ENCODE measurements around the gene SPRR4.

SPRR4 gene, protein sequence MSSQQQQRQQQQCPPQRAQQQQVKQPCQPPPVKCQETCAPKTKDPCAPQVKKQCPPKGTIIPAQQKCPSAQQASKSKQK

DNA sequence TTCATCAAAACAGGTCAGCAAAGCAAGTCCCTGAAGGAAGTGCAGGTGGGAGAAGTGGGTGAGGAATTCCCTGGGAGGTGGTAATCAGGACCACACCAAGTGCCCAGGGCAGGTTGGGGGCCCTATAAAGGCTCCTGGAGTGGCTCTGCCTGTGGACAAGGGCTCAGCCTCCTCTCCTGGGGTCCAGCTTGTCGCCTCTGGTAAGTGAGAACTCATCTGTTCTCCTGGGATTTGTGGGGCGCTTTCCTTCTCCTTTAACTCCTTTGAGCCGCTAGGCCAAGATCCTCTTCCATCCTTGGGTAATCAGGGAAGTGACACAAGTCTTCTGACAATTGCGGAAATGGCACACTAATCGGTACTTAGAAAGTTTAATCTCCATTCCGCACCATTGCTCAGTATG lies at the start of gene SPRR4:
TSS of gene SPRR4 (plus strand) at position 154 of the 400 bp plus-strand sequence. CDS start 1,243 bp downstream, outside the sequence.
- Histone ChIP-seq H3K27me3 (ENCODE audit: control insufficient read depth in 1 of 2, insufficient read depth in 2 of 2, low read length in 2 of 2) (no peaks in the 10 kb centered on the region), H3K9ac (ENCODE audit: low read length in 2 of 2) (no peak within 1 kb of the TSS), H3K27ac (ENCODE audit: low read length) (no peak within 1 kb of the TSS), H3K36me3 (ENCODE audit: control insufficient read depth in 2 of 2, insufficient read depth in 2 of 2, low read length in 2 of 2) (no peaks in the 10 kb centered on the region), H3K4me3 (ENCODE audit: low read length in 2 of 2) (no peak within 1 kb of the TSS), H3K4me1 (ENCODE audit: control insufficient read depth, insufficient read depth, low read length) (no peaks in the 10 kb centered on the region), H3K9me3 (ENCODE audit: control insufficient read depth in 2 of 2, low read length in 2 of 2) (no peaks in the 10 kb centered on the region)

DNA sequence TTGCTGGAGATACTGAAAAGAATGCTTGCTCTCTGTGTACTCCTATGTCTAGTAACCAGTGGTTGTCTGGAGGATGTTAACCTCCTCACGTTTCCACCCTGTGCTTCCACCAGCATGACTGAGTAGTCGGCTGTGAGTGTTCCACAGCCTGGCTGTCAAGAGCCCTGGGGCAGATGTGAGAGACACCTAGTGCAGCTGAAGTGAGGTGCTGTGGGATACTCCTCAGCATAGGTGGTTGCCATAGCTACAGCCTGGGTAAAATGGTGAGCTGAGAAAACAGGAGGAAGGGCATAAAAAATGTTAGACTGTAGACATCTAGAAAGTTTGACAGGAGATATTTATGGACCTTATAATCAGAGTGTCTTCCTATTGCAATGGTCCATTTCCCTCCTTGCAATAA lies 46.3 kb upstream of the SPRR4 start:
- Histone ChIP-seq H3K4me1 (ENCODE audit: control insufficient read depth, insufficient read depth, low read length) (no peaks in the 10 kb centered on the region), H3K27ac (ENCODE audit: low read length) (no peak overlapping the region), H3K9me3 (ENCODE audit: control insufficient read depth in 2 of 2, low read length in 2 of 2) (peaks cover 2 to 3% of the 10 kb centered on the region in 2 donors), H3K9ac (ENCODE audit: low read length in 2 of 2) (no peak overlapping the region), H3K4me3 (ENCODE audit: low read length in 2 of 2) (no peak overlapping the region), H3K36me3 (ENCODE audit: control insufficient read depth in 2 of 2, insufficient read depth in 2 of 2, low read length in 2 of 2) (no peaks in the 10 kb centered on the region), H3K27me3 (ENCODE audit: control insufficient read depth in 1 of 2, insufficient read depth in 2 of 2, low read length in 2 of 2) (no peaks in the 10 kb centered on the region)

DNA sequence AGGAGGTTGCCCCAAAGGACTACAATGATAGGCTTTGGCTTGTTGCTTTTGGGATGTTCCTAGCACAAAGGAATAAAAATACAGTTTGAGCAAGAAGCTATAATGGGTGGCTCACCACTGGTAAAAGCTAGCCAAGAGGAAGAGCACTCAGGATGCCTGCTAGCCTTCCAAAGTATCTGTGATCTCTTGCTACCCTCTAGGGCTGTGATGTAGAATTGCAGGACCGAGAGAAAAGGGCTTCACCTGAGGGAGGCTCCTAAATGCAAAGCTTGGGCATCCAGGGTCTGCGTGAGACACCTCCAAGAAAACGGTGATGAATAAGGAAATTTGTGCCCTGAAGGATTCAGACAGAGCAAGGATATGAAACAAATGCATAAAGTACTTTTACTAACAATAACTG lies 44.4 kb upstream of the SPRR4 start:
- no peak overlapping the region for H3K4me3 ChIP-seq (ENCODE audit: low read length in 2 of 2)
- H3K27ac ChIP-seq (ENCODE audit: low read length) = no peak overlapping the region
- H3K4me1 ChIP-seq (ENCODE audit: control insufficient read depth, insufficient read depth, low read length) = no peaks in the 10 kb centered on the region
- peaks cover 2 to 3% of the 10 kb centered on the region in 2 donors for H3K9me3 ChIP-seq (ENCODE audit: control insufficient read depth in 2 of 2, low read length in 2 of 2)
- H3K9ac ChIP-seq (ENCODE audit: low read length in 2 of 2) = no peak overlapping the region
- H3K36me3 ChIP-seq (ENCODE audit: control insufficient read depth in 2 of 2, insufficient read depth in 2 of 2, low read length in 2 of 2) = no peaks in the 10 kb centered on the region
- H3K27me3 ChIP-seq (ENCODE audit: control insufficient read depth in 1 of 2, insufficient read depth in 2 of 2, low read length in 2 of 2) = no peaks in the 10 kb centered on the region

DNA sequence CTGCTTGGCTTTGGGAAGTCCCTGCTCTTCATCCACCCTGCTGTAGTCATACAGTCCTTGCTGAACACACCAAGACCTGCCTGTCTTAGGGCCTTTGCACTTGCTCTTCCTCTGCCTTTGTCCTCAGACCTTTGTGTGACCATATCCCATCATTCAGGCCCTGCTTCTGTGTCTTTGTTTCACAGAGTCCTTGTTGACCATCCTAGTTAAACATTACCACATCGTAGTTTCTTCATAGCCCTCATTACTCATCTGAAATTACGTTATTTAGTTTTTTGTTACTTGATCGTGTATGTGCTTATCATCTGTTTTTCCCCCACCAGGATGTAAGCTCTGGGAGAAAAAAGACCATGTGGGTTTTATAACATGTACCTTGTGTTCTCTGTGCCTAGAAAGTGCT lies 41.8 kb upstream of the SPRR4 start:
- Histone ChIP-seq H3K27me3 (ENCODE audit: control insufficient read depth in 1 of 2, insufficient read depth in 2 of 2, low read length in 2 of 2) (no peaks in the 10 kb centered on the region), H3K9ac (ENCODE audit: low read length in 2 of 2) (no peak overlapping the region), H3K4me1 (ENCODE audit: control insufficient read depth, insufficient read depth, low read length) (no peaks in the 10 kb centered on the region), H3K27ac (ENCODE audit: low read length) (no peak overlapping the region), H3K9me3 (ENCODE audit: control insufficient read depth in 2 of 2, low read length in 2 of 2) (peaks cover 2 to 3% of the 10 kb centered on the region in 2 donors), H3K36me3 (ENCODE audit: control insufficient read depth in 2 of 2, insufficient read depth in 2 of 2, low read length in 2 of 2) (no peaks in the 10 kb centered on the region), H3K4me3 (ENCODE audit: low read length in 2 of 2) (no peak overlapping the region)

DNA sequence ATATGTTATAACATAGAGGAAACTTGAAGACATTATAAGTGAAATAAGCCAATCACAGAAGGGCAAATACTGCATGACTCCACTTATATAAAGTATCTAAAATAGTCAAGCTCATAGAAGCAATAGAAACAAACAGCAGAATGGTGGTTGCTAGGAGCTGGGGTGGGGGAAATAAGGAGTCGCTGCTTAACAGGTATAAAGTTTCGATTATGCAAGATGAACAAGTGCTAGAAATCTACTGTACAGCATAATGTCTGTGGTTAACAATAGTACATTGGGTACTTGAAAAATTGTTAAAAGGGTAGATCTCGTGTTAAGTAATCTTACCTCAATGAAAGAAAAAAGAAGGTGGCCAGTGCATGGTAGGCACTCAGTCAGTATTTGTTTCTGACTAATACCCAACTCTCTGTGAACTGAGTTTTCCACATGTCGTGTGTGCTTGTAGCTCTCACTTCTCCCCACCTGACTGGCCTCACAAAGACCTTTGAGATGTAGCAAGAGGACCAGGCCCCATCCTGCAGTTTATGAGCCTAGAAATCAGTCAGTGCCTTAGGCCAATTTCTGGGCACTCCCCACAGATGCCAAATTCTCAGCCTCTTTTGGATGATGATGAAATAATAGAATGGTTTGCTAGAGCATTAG lies 38.2 kb upstream of the SPRR4 start:
- Histone ChIP-seq H3K27me3 (ENCODE audit: control insufficient read depth in 1 of 2, insufficient read depth in 2 of 2, low read length in 2 of 2) (no peaks in the 10 kb centered on the region), H3K4me1 (ENCODE audit: control insufficient read depth, insufficient read depth, low read length) (no peaks in the 10 kb centered on the region), H3K27ac (ENCODE audit: low read length) (no peak overlapping the region), H3K9ac (ENCODE audit: low read length in 2 of 2) (no peak overlapping the region), H3K4me3 (ENCODE audit: low read length in 2 of 2) (no peak overlapping the region), H3K9me3 (ENCODE audit: control insufficient read depth in 2 of 2, low read length in 2 of 2) (peaks cover 0 to 2% of the 10 kb centered on the region in 2 donors), H3K36me3 (ENCODE audit: control insufficient read depth in 2 of 2, insufficient read depth in 2 of 2, low read length in 2 of 2) (no peaks in the 10 kb centered on the region)

DNA sequence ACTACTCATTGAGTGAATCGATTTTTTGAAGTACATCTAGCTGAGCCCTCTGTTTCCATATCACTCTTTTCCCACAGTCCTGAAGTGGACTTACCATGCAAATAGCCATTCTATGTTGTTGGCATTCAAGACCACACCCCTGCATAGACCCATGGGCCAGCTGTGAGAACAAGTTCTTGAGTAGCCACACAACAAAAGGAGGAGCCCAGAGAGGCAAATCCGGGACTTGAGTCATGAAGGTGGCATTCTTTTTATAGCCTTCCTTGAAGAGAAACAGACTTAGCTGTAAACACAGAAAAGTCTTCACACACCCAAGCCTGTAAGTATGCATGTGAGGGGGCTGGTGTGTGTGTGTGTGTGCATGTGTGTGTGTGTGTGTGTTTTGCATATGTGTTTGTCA lies 37.3 kb upstream of the SPRR4 start:
- no peaks in the 10 kb centered on the region for H3K27me3 ChIP-seq (ENCODE audit: control insufficient read depth in 1 of 2, insufficient read depth in 2 of 2, low read length in 2 of 2)
- no peak overlapping the region for H3K27ac ChIP-seq (ENCODE audit: low read length)
- H3K4me1 ChIP-seq (ENCODE audit: control insufficient read depth, insufficient read depth, low read length) = no peaks in the 10 kb centered on the region
- no peak overlapping the region for H3K9ac ChIP-seq (ENCODE audit: low read length in 2 of 2)
- no peaks in the 10 kb centered on the region for H3K36me3 ChIP-seq (ENCODE audit: control insufficient read depth in 2 of 2, insufficient read depth in 2 of 2, low read length in 2 of 2)
- peaks cover 0 to 2% of the 10 kb centered on the region in 2 donors for H3K9me3 ChIP-seq (ENCODE audit: control insufficient read depth in 2 of 2, low read length in 2 of 2)
- no peak overlapping the region for H3K4me3 ChIP-seq (ENCODE audit: low read length in 2 of 2)

DNA sequence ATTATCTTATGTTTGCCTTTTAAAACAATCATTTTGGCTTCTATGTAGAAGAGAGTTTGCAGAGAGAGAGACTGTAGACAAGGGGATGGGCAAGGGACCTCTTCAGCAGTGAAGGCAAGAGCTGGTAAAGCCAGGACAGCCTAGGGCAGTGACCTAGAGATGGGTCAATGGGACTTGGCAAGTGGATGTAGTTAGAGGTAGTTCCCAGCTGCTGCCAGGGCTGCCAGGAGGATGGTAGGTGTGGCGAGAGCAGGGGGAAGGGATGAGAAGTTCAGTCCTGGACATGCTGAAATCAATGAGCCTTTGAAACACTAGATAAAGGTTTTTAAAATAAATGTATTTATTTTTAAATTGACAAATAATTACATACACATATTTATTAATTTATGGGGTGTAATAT lies 29.8 kb upstream of the SPRR4 start:
- Histone ChIP-seq H3K27me3 (ENCODE audit: control insufficient read depth in 1 of 2, insufficient read depth in 2 of 2, low read length in 2 of 2) (no peaks in the 10 kb centered on the region), H3K4me1 (ENCODE audit: control insufficient read depth, insufficient read depth, low read length) (no peaks in the 10 kb centered on the region), H3K27ac (ENCODE audit: low read length) (no peak overlapping the region), H3K9ac (ENCODE audit: low read length in 2 of 2) (no peak overlapping the region), H3K4me3 (ENCODE audit: low read length in 2 of 2) (no peak overlapping the region), H3K9me3 (ENCODE audit: control insufficient read depth in 2 of 2, low read length in 2 of 2) (no peaks in the 10 kb centered on the region), H3K36me3 (ENCODE audit: control insufficient read depth in 2 of 2, insufficient read depth in 2 of 2, low read length in 2 of 2) (no peaks in the 10 kb centered on the region)

DNA sequence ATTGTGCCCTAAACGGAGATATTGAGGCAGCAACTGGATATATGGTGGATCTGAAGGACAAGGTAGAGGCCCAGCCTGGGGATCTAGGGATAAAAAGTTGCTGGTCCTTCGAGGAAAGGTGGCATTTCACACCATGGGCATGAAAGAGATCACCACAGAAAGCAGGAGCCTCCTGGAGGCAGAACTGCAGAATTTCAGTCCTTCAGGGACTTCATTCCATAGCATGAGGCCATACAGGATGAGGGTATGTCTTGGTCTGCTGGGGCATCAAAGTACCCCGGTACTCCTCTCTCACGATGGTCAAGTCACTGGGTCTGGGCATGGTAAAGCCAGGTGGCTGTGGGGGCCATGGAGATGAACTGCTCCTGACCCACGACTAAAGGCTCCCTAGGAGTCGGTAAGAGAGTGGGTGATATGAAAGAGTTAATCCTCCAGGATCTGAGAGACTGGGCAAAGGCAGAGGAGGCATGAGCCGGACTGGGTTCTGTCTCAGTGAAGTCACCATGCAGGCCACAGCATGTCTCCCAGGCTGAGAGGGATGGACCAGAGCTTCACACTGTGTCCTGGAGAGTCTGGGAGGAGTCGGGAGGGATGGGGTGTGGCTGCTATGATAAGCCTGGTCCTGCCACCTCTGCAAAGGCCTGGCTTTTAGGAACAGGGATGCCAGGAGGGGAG lies 29.3 kb upstream of the SPRR4 start:
- Histone ChIP-seq H3K4me1 (ENCODE audit: control insufficient read depth, insufficient read depth, low read length) (no peaks in the 10 kb centered on the region), H3K4me3 (ENCODE audit: low read length in 2 of 2) (no peak overlapping the region), H3K27ac (ENCODE audit: low read length) (no peak overlapping the region), H3K36me3 (ENCODE audit: control insufficient read depth in 2 of 2, insufficient read depth in 2 of 2, low read length in 2 of 2) (no peaks in the 10 kb centered on the region), H3K9me3 (ENCODE audit: control insufficient read depth in 2 of 2, low read length in 2 of 2) (no peaks in the 10 kb centered on the region), H3K27me3 (ENCODE audit: control insufficient read depth in 1 of 2, insufficient read depth in 2 of 2, low read length in 2 of 2) (no peaks in the 10 kb centered on the region), H3K9ac (ENCODE audit: low read length in 2 of 2) (no peak overlapping the region)

DNA sequence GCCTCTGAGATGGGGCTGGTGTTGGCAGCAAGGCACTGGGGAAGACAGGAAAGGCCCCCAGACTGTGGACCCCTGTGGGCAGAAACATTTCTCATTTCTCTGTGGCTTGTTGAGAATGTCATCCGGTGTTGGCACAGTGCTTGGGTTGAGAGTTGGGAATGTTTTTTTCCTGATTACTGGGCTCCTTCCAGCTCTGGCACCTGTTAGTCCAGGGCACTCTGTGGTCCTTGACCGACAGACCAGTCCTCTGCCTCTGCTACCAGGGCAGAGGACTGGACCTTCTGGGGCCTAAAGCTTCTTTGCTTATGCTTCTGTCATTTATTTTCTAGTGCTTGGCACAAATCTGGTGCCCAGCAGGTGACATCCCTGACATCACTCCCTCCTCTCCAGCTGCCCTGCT lies 28.3 kb upstream of the SPRR4 start:
- Histone ChIP-seq H3K27me3 (ENCODE audit: control insufficient read depth in 1 of 2, insufficient read depth in 2 of 2, low read length in 2 of 2) (no peaks in the 10 kb centered on the region), H3K9me3 (ENCODE audit: control insufficient read depth in 2 of 2, low read length in 2 of 2) (no peaks in the 10 kb centered on the region), H3K9ac (ENCODE audit: low read length in 2 of 2) (no peak overlapping the region), H3K36me3 (ENCODE audit: control insufficient read depth in 2 of 2, insufficient read depth in 2 of 2, low read length in 2 of 2) (no peaks in the 10 kb centered on the region), H3K4me1 (ENCODE audit: control insufficient read depth, insufficient read depth, low read length) (no peaks in the 10 kb centered on the region), H3K27ac (ENCODE audit: low read length) (no peak overlapping the region), H3K4me3 (ENCODE audit: low read length in 2 of 2) (no peak overlapping the region)

DNA sequence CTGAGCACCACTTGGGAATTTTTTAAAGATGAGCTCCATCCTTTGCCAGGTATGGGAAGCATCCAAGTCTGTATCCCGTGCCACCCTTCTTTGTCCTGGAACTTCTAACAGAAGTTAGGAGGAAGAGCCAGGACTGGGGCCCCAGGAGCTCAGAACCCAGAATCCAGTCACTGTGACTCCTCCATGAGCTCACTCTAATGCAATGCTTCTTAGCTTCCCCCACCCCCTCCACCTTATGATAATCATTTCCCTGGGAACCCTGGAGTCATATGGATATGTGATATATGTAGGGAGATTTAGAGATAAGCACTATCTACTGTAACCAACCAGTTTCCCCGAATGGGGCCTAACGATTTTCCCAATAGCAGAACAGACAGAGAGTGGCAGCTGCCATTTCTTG lies 24.2 kb upstream of the SPRR4 start:
- Histone ChIP-seq H3K9me3 (ENCODE audit: control insufficient read depth in 2 of 2, low read length in 2 of 2) (no peaks in the 10 kb centered on the region), H3K4me3 (ENCODE audit: low read length in 2 of 2) (no peak overlapping the region), H3K36me3 (ENCODE audit: control insufficient read depth in 2 of 2, insufficient read depth in 2 of 2, low read length in 2 of 2) (no peaks in the 10 kb centered on the region), H3K27me3 (ENCODE audit: control insufficient read depth in 1 of 2, insufficient read depth in 2 of 2, low read length in 2 of 2) (no peaks in the 10 kb centered on the region), H3K9ac (ENCODE audit: low read length in 2 of 2) (no peak overlapping the region), H3K27ac (ENCODE audit: low read length) (no peak overlapping the region), H3K4me1 (ENCODE audit: control insufficient read depth, insufficient read depth, low read length) (no peaks in the 10 kb centered on the region)

DNA sequence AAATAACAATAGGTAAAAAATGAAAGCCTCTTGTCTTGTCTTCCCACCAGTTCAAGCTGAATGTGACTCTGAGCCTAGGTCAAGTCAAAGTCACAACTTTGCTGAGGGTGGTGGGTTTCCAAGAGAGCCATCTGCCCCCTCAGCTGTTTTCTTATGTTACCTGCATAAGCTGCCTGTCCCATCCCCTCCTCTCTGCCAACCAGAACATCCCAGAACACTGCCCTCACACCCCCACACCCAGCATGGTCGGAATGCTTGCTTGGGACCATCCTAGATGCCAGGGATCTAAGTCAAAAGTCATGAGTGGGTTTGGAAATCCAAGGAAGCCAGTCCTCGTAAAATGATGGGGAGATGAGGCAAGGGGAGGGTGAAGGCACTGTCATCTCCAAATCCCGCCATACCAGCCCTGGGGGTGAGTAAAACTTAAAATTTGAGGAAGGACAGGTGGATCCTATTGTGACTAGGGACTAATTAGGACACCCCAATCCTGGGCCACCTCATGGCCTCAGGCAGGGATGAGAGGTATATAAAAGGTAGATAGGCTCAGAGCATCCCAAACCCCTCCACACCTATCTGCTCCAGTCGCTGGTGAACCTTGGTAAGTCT lies 23.7 kb upstream of the SPRR4 start, which contains the start of gene SPRR5:
TSS of gene SPRR5 (plus strand) at position 556 of the 606 bp plus-strand sequence. CDS start 1,349 bp downstream, outside the sequence.
- Histone ChIP-seq H3K4me3 (ENCODE audit: low read length in 2 of 2) (no peak within 1 kb of the TSS), H3K27me3 (ENCODE audit: control insufficient read depth in 1 of 2, insufficient read depth in 2 of 2, low read length in 2 of 2) (no peaks in the 10 kb centered on the region), H3K4me1 (ENCODE audit: control insufficient read depth, insufficient read depth, low read length) (no peaks in the 10 kb centered on the region), H3K27ac (ENCODE audit: low read length) (no peak within 1 kb of the TSS), H3K9me3 (ENCODE audit: control insufficient read depth in 2 of 2, low read length in 2 of 2) (no peaks in the 10 kb centered on the region), H3K36me3 (ENCODE audit: control insufficient read depth in 2 of 2, insufficient read depth in 2 of 2, low read length in 2 of 2) (no peaks in the 10 kb centered on the region), H3K9ac (ENCODE audit: low read length in 2 of 2) (no peak within 1 kb of the TSS)

All from stomach smooth muscle (tissue), 2 donors.